HG03442 (cell line): Measurements from ENCODE around the gene PWWP3B.
"Not testable (repeated sequence)": the region's sequence is repeated elsewhere in the genome, so short reads cannot be mapped to it uniquely, and the experiment has no call there.

Experiments used
- ATAC-seq: cut with Tn5 transposase; IDR thresholded peaks from one replicate; pipeline ENCODE4 v1.9.1; 2021; ENCODE audit warnings: mild to moderate bottlenecking, moderate library complexity; ENCODE audit not compliant: unreplicated experiment

Gene PWWP3B

DNA sequence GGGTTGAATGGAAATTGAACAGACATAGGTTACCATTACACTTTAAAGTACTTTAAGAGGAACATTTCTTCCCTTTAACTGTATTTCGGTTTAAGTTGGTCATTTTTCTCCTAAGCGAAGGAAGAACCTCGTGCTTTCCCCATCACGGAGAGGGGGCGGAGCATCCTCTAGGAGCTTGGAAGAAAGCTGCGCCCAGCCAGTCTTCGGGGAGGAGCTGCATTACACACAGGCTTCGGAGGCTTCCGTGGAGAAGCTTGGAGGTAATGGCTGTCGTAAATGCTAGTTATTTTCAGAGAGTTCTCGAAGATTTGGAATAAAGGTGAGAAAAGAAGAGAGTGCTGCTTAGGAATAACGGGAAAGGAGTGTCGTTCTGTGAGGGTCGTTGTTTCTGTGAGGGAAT is at the start of gene PWWP3B:
TSS of gene PWWP3B (plus strand) at position 199 of the 400 bp plus-strand sequence. CDS start 37,128 bp downstream, outside the sequence.
- no peak for ATAC-seq

DNA sequence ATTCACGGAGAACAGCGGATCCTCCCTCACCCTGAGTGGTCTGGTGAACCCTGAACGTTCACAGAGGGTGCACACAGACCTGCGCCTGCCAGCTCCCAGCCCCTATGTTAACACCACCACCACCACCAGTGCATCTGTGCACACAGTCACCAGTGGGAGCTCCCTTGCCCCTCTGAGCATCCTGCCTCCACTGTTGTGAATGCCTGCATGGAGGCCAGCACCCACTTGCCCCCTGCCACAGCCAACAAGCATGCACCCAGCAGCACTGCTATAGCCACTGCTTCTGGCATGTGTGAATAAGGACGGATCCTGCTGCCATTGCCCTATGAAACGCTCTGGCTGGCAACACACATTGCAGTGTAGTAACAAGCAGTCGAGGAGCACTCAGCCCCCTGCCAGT is 29.1 kb upstream of the PWWP3B start:
- ATAC-seq = no peak

DNA sequence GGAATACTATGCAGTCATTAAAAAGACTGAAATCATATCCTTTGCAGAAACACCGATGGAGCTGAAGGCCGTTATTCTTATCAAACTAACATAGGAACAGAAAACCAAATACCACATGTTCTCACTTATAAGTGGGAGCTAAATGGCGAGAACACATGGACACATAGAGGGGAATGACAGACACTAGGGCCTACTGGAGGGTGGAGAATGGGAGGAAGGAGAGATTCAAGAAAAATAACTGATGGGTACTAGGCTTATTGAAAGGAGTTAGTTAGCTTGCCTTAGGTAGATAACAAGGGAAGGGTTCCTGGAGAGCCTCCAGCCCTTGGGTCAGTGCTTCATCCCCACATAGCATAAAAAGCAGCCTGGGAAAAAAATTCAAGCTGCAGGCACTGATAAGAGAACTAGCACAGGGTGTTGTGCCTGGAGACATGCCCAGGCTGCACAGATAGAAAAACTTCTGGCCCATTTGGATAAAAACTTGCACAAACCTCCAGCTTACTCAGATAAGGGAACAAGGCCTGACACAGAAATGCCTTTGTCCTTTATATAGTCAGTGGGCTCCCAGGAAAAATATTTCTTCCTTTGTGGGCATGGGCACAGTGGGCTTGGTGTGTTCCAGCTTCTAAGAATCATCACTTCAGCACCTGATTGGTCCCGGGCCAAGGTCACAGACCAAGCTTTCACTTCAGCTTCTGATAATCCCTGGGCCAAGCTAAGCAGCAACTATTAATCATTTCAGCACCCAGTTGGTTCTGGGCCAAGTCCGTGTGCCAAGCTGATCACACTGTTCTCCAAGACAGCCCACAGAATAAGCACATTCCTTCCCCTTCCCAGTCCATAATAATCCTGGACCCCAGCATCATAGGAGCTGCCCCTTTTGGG is 23.1 kb upstream of the PWWP3B start:
- no peak for ATAC-seq

DNA sequence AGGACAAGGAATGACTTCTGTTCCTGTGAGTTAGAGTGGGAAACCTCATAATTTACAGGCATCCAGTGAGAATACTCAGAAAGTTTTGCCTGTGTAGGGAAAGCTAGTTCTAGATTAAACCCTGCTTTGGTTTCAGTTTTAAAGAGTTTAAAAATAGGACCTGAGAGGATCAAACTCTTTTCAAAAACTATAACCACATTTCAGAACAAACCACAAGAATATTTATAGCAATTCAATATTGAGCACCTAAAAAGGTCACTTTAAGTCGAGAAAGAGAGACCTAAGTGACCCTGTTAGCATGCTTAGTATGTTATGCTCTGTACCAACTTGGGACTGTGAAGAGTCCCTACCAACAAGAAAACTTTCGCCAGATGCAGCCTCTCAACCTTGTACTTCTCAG is 17.4 kb upstream of the PWWP3B start:
- no peak for ATAC-seq

DNA sequence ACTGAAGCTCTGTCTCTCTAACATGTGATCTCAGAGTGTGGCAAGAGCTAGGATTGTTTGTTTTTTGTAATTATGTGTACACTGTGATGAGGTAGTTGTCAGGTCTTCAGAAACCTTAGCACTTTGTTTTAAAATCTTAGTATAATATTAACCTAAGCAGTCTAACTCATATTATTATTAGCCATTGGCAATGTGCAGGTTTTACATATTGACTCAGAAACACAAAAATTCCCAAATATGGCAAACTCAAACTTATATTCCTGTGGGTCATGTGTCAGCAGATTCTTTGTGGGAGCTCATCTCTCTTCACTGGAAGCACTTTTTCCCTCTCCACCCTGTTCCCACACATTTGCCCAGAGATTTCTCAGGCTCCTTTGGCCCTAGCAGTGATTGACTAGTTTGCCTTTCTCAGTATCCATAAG is 8.2 kb upstream of the PWWP3B start:
- ATAC-seq = no peak

DNA sequence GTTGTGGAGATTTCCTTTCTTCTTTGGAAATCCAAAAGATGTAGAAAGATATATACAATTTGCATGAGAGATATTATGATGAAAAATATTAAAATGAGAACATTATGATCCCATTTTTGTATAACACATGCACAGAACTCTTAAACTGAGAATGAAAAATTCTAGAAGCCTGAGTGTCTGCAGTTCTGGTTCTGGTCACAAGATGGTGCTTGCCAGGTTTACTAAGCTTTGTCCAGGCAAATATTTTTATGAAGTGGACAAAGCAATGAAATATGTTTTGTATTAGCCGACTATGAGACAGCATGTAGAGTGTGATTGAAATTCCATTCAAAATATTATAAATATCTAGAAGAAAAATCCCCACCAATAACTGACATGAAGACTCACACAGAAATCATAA is 2.2 kb downstream of the PWWP3B start:
- ATAC-seq = no peak

DNA sequence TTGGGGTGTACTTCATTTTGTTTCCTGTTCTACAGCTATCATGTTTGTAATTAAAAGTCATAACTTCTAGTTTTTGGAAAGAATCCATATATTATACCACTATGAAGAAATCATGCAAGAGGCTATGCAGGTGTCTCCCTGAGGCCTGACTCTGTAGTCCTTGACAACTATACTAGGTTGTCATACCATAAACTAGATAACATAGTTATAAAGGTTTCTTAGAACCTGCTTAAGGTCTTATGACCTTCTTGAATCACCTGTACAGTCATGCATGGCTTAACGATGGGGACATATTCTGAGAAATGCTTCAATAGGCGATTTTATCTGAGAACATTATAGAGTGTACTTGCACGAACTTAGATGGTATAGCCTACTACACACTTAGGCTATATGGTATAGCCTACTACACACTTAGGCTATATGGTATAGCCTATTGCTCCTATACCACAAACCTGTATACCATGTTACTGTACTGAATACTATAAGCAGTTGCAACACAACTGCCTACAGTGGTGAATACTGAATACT is 3.3 kb downstream of the PWWP3B start:
- ATAC-seq = no peak

DNA sequence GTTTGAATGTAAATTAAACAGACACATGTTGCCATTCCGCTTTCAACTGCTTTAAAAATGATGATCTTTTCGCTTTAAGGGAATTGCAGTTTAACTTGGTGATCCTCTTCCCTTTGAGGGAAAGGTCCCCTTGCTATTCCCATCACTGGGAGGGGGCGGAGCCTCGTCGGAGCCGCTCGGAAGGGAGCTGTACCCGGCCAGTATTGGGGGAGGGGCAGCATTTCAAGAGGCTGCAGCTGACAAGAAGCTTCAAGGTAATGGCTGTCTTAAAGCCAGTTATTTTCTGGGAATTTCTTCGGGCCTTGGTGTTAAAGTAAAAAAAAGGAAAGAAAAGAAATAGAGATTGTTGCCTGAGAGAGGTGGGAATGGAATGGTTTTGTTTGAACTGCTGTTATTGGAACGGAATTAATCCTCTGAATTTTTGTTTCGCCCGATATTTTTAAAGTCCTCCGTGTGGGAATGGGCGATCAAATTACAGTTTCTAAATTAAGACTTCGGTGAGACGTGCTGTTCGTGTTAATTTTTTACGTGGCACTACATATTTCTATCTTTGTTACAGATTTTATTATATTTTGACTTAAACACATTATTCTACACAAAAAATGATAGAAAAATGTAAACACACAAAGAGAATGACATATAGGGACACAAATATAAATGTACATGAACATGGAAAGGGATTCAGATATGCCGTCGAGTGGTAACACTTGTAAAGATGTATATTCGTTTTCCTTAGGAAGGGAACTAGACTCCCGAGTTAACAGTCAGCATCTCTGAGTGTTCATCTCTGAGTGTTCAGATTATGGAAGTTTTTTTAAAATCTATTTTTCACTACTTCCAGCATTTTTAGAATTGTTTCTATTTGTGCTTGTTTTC is 9.2 kb downstream of the PWWP3B start:
- ATAC-seq = no peak

DNA sequence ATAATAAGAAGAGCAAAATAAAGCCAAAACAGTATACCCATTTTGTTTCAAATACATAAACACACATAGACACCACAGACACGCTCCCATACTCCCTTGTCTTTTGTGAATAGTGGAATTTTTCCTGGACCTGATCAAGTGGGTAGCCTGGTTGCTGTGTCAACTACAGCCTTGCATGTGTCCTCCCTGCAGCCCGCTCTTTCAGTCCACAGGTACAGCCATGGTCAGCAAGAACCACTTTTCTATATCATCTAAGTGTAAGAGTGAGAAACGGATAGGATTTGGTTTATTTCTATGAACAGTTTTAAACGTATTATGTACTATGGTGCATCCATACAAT is 9.8 kb downstream of the PWWP3B start:
- ATAC-seq = no peak

DNA sequence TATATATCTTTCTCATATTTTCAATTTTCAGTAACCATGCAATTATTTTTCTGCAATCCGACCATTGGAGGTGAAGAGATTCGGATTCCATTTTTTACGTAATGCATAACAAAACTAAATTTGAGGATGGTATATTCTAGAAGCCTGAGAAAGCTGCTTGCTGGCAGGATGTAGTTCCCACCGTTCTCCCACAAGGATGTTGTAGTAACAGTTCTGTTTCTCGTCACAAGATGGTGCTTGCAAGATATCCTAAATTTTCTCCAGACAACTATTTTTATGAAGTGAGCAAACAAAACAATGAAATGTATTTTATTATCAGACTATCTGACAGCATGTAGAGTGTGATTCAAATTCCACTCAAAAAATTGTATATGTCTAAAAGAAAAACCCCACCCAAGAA is 10.7 kb downstream of the PWWP3B start:
- no peak for ATAC-seq

DNA sequence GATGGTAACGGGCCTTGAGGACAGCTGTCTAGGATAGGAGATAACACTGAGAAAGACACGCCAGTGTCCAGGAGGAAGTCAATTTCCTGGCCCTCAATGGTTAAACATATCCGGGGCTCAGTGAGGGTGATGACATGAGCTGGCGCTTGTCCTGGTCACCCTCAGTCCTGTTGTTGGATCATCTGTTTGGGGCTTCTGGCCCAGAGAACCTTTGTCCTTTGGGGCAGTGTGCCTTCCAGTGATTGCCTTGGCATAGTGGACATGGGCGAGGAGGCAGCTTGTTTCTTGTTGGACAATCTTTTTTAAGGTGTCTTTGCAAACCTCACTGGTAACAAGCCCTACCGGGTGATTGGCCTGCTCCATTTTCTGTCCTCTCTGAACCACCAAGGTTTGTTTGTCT is 15.6 kb downstream of the PWWP3B start:
- not testable (repeated sequence) for ATAC-seq

DNA sequence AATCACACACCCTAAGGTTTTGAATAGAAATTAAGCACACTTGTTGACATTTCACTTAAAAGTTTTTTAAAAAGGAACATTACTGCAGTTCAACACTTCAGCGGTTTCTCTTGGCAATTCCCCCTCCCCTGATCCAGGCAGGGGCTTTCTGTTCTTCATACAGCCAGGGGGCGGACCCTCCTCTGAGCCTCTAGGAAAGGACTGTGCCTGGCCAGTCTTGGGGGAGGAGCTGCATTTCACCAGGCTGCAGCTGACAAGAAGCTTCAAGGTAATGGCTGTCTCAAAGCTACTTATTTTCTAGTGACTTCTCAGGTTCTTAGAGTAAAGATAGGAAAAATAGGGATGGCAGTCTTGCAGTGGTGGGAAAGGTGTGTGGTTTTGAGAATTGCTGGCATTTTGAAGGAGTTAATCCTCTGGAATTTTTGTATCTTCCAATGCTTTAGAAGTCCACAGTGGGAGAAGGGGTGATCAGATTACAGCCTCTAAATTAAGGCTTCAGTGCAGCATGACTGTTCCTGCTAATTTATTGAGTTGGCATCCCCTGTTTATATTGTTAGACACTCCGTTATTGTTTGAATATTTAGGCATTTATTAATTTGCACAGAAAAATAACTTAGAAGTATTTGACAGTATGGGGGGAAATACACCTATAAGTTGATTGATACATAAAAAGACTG is 33.5 kb downstream of the PWWP3B start:
- ATAC-seq = no peak

DNA sequence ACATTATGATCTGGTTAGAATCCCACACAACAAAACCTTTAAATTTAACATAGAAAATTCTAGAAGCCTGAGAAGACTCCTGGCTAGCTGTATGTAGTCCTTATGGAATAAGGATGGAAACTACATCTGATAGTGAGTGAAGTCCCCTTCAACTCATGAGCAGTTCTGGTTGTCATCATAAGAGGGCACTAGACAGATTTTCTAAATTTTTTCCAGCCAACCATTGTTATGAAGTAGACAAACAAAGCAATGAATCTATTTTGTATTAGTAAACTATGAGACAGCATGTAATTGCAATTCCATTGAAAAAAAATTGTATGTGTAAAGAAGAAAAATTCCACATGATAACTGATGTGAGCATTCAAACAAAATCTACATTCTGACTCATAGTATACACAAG is 35.2 kb downstream of the PWWP3B start:
- no peak for ATAC-seq

DNA sequence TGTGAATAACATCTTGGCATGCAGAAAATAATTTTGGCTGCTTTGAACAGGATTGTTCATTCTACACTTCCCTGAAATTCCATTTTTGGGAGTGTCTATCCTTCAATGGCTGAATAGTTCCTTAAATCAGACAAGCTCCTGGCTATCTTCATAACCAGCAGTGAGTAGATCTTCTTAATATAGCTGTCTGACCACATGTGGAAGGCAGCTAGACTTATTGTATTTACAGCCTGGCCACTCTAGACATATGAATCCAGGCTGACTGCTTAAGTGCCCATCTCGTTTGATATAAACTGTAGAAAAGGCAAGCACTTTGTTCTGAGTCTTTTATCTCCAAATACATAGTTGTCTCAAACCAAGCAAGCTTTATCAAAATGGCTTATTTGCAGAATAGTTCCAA is 40.0 kb downstream of the PWWP3B start:
- no peak for ATAC-seq
